H9 (cell line): ENCODE results near the gene KDM1B. TPM values are rescaled to one million over a fixed set of nuclear protein-coding genes. Genes with fewer than 3 reads are reported as not detected.
A peak's percentile ranks its signal among the peaks of the same experiment; 100 is the strongest.

Experiments used
- DNase-seq: peaks from one replicate; pipeline ENCODE4 v3.0.0-alpha.2; 2017
- H2AFZ ChIP-seq: one replicate; pipeline ENCODE4 v1.6.1; 2013; ENCODE audit warnings: mild to moderate bottlenecking, low read length, control low read depth, moderate library complexity
- H2AK5ac ChIP-seq: 2 replicates; pipeline ENCODE4 v1.6.1; 2013; ENCODE audit warnings: low read length, control low read depth, mixed read lengths; ENCODE audit not compliant: insufficient read length
- H2BK120ac ChIP-seq: one replicate; pipeline ENCODE4 v1.6.1; 2013; ENCODE audit warnings: low read depth, mild to moderate bottlenecking, low read length, control low read depth, inconsistent platforms; ENCODE audit not compliant: poor library complexity, severe bottlenecking
- H2BK12ac ChIP-seq: 2 replicates; pipeline ENCODE4 v1.6.1; 2013; ENCODE audit warnings: low read length, control low read depth, mixed read lengths, low read depth; ENCODE audit not compliant: insufficient read length
- H2BK15ac ChIP-seq: 2 replicates; pipeline ENCODE4 v1.6.1; 2013; ENCODE audit warnings: low read depth, low read length, control low read depth
- H2BK20ac ChIP-seq: one replicate; pipeline ENCODE4 v1.6.1; 2013; ENCODE audit warnings: low read depth, mild to moderate bottlenecking, low read length, control low read depth, inconsistent platforms; ENCODE audit not compliant: poor library complexity, severe bottlenecking
- H2BK5ac ChIP-seq: 2 replicates; pipeline ENCODE4 v1.6.1; 2013; ENCODE audit warnings: low read length, control low read depth, mixed read lengths; ENCODE audit not compliant: insufficient read length
- H3K14ac ChIP-seq: 2 replicates; pipeline ENCODE4 v1.6.1; 2013; ENCODE audit warnings: low read length, control low read depth; ENCODE audit not compliant: insufficient read depth
- H3K18ac ChIP-seq: 2 replicates; pipeline ENCODE4 v1.6.1; 2013; ENCODE audit warnings: low read depth, mild to moderate bottlenecking, mixed read lengths, low read length, control low read depth; ENCODE audit not compliant: insufficient read length
- H3K23ac ChIP-seq: 2 replicates; pipeline ENCODE4 v1.6.1; 2013; ENCODE audit warnings: low read length, control low read depth, mixed read lengths, low read depth; ENCODE audit not compliant: insufficient read length
- H3K23me2 ChIP-seq: 2 replicates; pipeline ENCODE4 v1.6.1; 2013; ENCODE audit warnings: low read depth, mild to moderate bottlenecking, mixed read lengths, low read length, control low read depth; ENCODE audit not compliant: insufficient read length, poor library complexity, severe bottlenecking
- H3K27ac ChIP-seq: 2 replicates; pipeline ENCODE4 v1.5.1; 2013; ENCODE audit warnings: low read length, control low read depth, mixed read lengths, low read depth; ENCODE audit not compliant: insufficient read length
- H3K27me3 ChIP-seq: 2 replicates; pipeline ENCODE4 v1.6.1; 2013; ENCODE audit warnings: low read length, control low read depth, inconsistent platforms; ENCODE audit not compliant: insufficient read depth
- H3K4ac ChIP-seq: 2 replicates; pipeline ENCODE4 v1.6.1; 2013; ENCODE audit warnings: low read depth, mild to moderate bottlenecking, control low read depth, inconsistent platforms, low read length, moderate library complexity
- H3K4me1 ChIP-seq: 2 replicates; pipeline ENCODE4 v1.6.1; 2013; ENCODE audit warnings: low read length, control low read depth, inconsistent platforms; ENCODE audit not compliant: insufficient read depth
- H3K4me2 ChIP-seq: 2 replicates; pipeline ENCODE4 v1.6.1; 2013; ENCODE audit warnings: low read length, control low read depth, mixed read lengths; ENCODE audit not compliant: insufficient read length, insufficient read depth
- H3K56ac ChIP-seq: 2 replicates; pipeline ENCODE4 v1.6.1; 2013; ENCODE audit warnings: low read depth, mild to moderate bottlenecking, mixed read lengths, low read length, control low read depth; ENCODE audit not compliant: insufficient read length
- H3K79me1 ChIP-seq: 2 replicates; pipeline ENCODE4 v1.6.1; 2013; ENCODE audit warnings: low read depth, mild to moderate bottlenecking, moderate library complexity, low read length, control low read depth, inconsistent platforms; ENCODE audit not compliant: insufficient read depth, poor library complexity, severe bottlenecking
- H3K79me2 ChIP-seq: 2 replicates; pipeline ENCODE4 v1.6.1; 2013; ENCODE audit warnings: low read length, control low read depth, inconsistent platforms; ENCODE audit not compliant: insufficient read depth
- H3K9ac ChIP-seq: 2 replicates; pipeline ENCODE4 v1.6.1; 2013; ENCODE audit warnings: low read length, control low read depth, mixed read lengths; ENCODE audit not compliant: insufficient read length; ENCODE audit errors: extremely low read depth
- H3K9me3 ChIP-seq: one replicate; pipeline ENCODE4 v1.6.1; 2013; ENCODE audit warnings: low read depth, low read length, inconsistent platforms; ENCODE audit not compliant: control insufficient read depth
- H3T11ph ChIP-seq: one replicate; pipeline ENCODE4 v1.6.1; 2013; ENCODE audit warnings: mild to moderate bottlenecking, low read length, control low read depth, inconsistent platforms
- H4K20me1 ChIP-seq: one replicate; pipeline ENCODE4 v1.6.1; 2013; ENCODE audit not compliant: control insufficient read depth, insufficient read length, insufficient read depth
- H4K5ac ChIP-seq: 2 replicates; pipeline ENCODE4 v1.6.1; 2013; ENCODE audit warnings: low read depth, mild to moderate bottlenecking, mixed read lengths, low read length, control low read depth; ENCODE audit not compliant: insufficient read length
- H4K8ac ChIP-seq: replicated peaks from 2 replicates; pipeline ENCODE4 v1.6.1; 2013; ENCODE audit warnings: low read length, control low read depth, mixed read lengths, low read depth; ENCODE audit not compliant: insufficient read length
- H4K91ac ChIP-seq: 2 replicates; pipeline ENCODE4 v1.6.1; 2013; ENCODE audit warnings: low read depth, mild to moderate bottlenecking, moderate library complexity, mixed read lengths, low read length, control low read depth; ENCODE audit not compliant: insufficient read length
- H3K27ac Mint-ChIP-seq, 3 experiments: 2 replicates in 2 of 3; 3 replicates in 1 of 3; pipeline ENCODE4 v1.8.0; 2020 to 2021; ENCODE audit warnings: mixed read lengths in 3 of 3, mild to moderate bottlenecking in 1 of 3, moderate library complexity in 1 of 3
- H3K27me3 Mint-ChIP-seq: 2 replicates; pipeline ENCODE4 v1.8.0; 2021; ENCODE audit warnings: low read depth, mild to moderate bottlenecking, moderate library complexity, mixed read lengths
- H3K36me3 Mint-ChIP-seq, 3 experiments: 2 replicates in 2 of 3; 3 replicates in 1 of 3; pipeline ENCODE4 v1.8.0; 2020 to 2021; ENCODE audit warnings: low read depth in 3 of 3, mixed read lengths in 3 of 3; ENCODE audit not compliant: insufficient read depth in 1 of 3
- H3K4me1 Mint-ChIP-seq, 2 experiments: 2 replicates each; pipeline ENCODE4 v1.8.0; 2020; ENCODE audit warnings: mixed read lengths in 2 of 2
- H3K4me3 Mint-ChIP-seq, 2 experiments: 2 replicates in 1 of 2; 3 replicates in 1 of 2; pipeline ENCODE4 v1.8.0; 2020 to 2021; ENCODE audit warnings: mild to moderate bottlenecking in 2 of 2, mixed read lengths in 2 of 2, moderate library complexity in 1 of 2
- H3K9me3 Mint-ChIP-seq, 2 experiments: 2 replicates in 1 of 2; 3 replicates in 1 of 2; pipeline ENCODE4 v1.8.0; 2020; ENCODE audit warnings: mild to moderate bottlenecking in 2 of 2, mixed read lengths in 2 of 2, moderate library complexity in 1 of 2
- WGBS: extraction: QIAGEN DNeasy Blood & Tissue Kit; methylation state at CpG from one replicate; pipeline ENCODE4 v1.1.7; 2013; ENCODE audit warnings: missing lambda C conversion rate, low lambda C conversion rate, mixed read lengths; ENCODE audit not compliant: insufficient read length; ENCODE audit errors: extremely low coverage; 5-methylcytosine and 5-hydroxymethylcytosine counted together
- total RNA-seq: library from RNA; stranded (reverse); gene quantifications from 2 replicates; pipeline ENCODE4 v1.2.1, GENCODE V29; 2021
- TF ChIP-seq, protein P1 (sequence below): fragments of 200-600 bp; sonication (generic); conservative IDR thresholded peaks from 3 replicates; pipeline ENCODE4 v1.8.0; 2021; ENCODE audit warnings: antibody characterized with exemption, mild to moderate bottlenecking

The KDM1B gene
- total RNA-seq, 1 experiment from 2014 or later, result 5.4 TPM

DNA sequence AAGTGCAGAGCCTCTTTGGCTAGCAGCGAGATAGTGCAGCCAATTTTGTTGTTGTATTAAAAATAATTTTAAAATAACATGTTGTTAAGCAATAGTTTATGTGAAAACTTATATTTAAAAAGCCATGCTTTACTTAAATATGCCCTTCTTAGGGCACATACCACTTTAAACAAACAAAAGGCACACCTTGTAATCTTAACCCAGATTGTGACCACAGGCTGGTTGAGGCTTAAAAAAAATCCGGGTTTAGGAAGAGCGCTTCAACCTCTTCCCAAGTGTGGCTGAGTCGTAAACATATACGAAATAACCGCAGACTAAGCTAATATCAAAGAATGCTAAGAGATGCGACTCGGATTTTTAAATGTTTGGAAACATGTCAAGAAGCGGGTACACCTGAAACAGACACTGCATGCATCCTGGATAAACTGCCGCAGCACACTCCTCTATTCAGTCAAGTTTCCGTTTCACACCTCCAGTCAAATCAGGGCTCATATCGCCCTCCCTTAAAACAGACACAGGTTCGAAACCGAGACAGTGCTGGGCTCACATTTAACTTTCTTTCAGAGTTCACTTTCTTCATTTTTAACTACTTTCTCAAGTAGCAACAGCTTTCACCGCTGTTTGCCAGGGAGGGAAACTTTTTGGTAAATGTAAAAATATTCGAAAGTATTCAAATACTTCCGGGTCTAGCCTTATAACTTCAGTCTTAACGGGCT, 107.6 kb downstream of the KDM1B start:
- H3K4ac ChIP-seq, result no peak overlapping the region
- H3K56ac ChIP-seq, result no peak overlapping the region
- H3K36me3 Mint-ChIP-seq, result peaks cover 46 to 58% (median 52%) of the 10 kb centered on the region in 3 experiments
- H4K5ac ChIP-seq, result no peak overlapping the region
- peaks cover 36 to 46% of the 10 kb centered on the region in 2 experiments for H3K4me1 Mint-ChIP-seq
- no peak overlapping the region for H4K8ac ChIP-seq
- H4K91ac ChIP-seq, result no peak overlapping the region
- H3K4me2 ChIP-seq, result peak overlapping the region; percentile 89
- no peak overlapping the region for H3K14ac ChIP-seq
- no peak overlapping the region for H3T11ph ChIP-seq
- peak overlapping the region; percentile 88 to 92 for H3K4me3 Mint-ChIP-seq
- TF ChIP-seq, protein P1, sequence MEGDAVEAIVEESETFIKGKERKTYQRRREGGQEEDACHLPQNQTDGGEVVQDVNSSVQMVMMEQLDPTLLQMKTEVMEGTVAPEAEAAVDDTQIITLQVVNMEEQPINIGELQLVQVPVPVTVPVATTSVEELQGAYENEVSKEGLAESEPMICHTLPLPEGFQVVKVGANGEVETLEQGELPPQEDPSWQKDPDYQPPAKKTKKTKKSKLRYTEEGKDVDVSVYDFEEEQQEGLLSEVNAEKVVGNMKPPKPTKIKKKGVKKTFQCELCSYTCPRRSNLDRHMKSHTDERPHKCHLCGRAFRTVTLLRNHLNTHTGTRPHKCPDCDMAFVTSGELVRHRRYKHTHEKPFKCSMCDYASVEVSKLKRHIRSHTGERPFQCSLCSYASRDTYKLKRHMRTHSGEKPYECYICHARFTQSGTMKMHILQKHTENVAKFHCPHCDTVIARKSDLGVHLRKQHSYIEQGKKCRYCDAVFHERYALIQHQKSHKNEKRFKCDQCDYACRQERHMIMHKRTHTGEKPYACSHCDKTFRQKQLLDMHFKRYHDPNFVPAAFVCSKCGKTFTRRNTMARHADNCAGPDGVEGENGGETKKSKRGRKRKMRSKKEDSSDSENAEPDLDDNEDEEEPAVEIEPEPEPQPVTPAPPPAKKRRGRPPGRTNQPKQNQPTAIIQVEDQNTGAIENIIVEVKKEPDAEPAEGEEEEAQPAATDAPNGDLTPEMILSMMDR, result no peak
- H3K18ac ChIP-seq, result no peak overlapping the region
- no peak overlapping the region for H3K23ac ChIP-seq
- H3K9me3 ChIP-seq, result no peaks in the 10 kb centered on the region
- peak overlapping the region; percentile 99 for H3K9ac ChIP-seq
- H4K20me1 ChIP-seq, result no peaks in the 10 kb centered on the region
- peaks cover 50% of the 10 kb centered on the region for H3K79me2 ChIP-seq
- H3K27me3 Mint-ChIP-seq, result no peaks in the 10 kb centered on the region
- H2BK120ac ChIP-seq, result no peak overlapping the region
- peak overlapping the region; percentile 93 to 96 (median 96) for H3K27ac Mint-ChIP-seq
- peaks cover 0 to 3% of the 10 kb centered on the region in 2 experiments; a peak in 3 of 5 replicates for H3K9me3 Mint-ChIP-seq
- no peak overlapping the region for H2BK5ac ChIP-seq
- no peak overlapping the region for H2AK5ac ChIP-seq
- H2BK12ac ChIP-seq, result no peak overlapping the region
- H2BK20ac ChIP-seq, result no peak overlapping the region
- H3K4me1 ChIP-seq, result peaks cover 8% of the 10 kb centered on the region; the same call in 1 of the 2 replicates
- no peak overlapping the region for H2AFZ ChIP-seq
- H2BK15ac ChIP-seq, result no peak overlapping the region
- no CpG with 5 or more reads among the region's 18 CpGs for WGBS
- no peak overlapping the region for H3K27ac ChIP-seq
- H3K79me1 ChIP-seq, result no peaks in the 10 kb centered on the region
- no peaks in the 10 kb centered on the region for H3K27me3 ChIP-seq
- no peak for DNase-seq
- H3K23me2 ChIP-seq, result peaks cover 15% of the 10 kb centered on the region
